ENCODE data around the gene ZNF407.

The ZNF407 gene

GRCh38 chr18:74840492-74841167, 243.0 kb downstream of the ZNF407 start (continued):
- TF ChIP-seq ZNF530 (tag by site-specific recombination; IDR thresholded peaks at IDR 0.05; ENCODE audit: low read depth) (no peak), RBAK (tag by site-specific recombination; IDR thresholded peaks at IDR 0.05) (no peak), AEBP2 (tag by site-specific recombination; IDR thresholded peaks at IDR 0.05; ENCODE audit: borderline replicate concordance) (no peak), ZBTB48 (tag by site-specific recombination; IDR thresholded peaks at IDR 0.05) (no peak), ZFP69B (tag by site-specific recombination; IDR thresholded peaks at IDR 0.05) (no peak), CTCF (tag by site-specific recombination; IDR thresholded peaks at IDR 0.05) (no peak), ZNF707 (tag by site-specific recombination; IDR thresholded peaks at IDR 0.05) (no peak), GFI1B (tag by site-specific recombination; IDR thresholded peaks at IDR 0.05) (no peak), ZNF514 (tag by site-specific recombination; IDR thresholded peaks at IDR 0.05) (no peak), ZNF175 (tag by site-specific recombination; IDR thresholded peaks at IDR 0.05) (no peak), ZNF544 (tag by site-specific recombination; IDR thresholded peaks at IDR 0.05) (no peak), KLF17 (tag by site-specific recombination; IDR thresholded peaks at IDR 0.05) (peak; percentile 36; the same call in 1 of the 2 replicates), ZNF366 (tag by site-specific recombination; conservative IDR thresholded peaks at IDR 0.05) (peak; percentile 57), ZNF133 (tag by site-specific recombination; IDR thresholded peaks at IDR 0.05) (no peak), ZNF416 (tag by site-specific recombination; IDR thresholded peaks at IDR 0.05) (no peak), ZFP41 (tag by site-specific recombination; IDR thresholded peaks at IDR 0.05; ENCODE audit: borderline replicate concordance) (no peak), ZNF223 (tag by site-specific recombination; IDR thresholded peaks at IDR 0.05) (no peak), ZSCAN4 (tag by site-specific recombination; IDR thresholded peaks at IDR 0.05) (no peak), HIC1 (tag by site-specific recombination; IDR thresholded peaks at IDR 0.05) (peak; percentile 66; the same call in 1 of the 2 replicates), ZNF157 (tag by site-specific recombination; IDR thresholded peaks at IDR 0.05) (no peak), ZNF391 (tag by site-specific recombination; IDR thresholded peaks at IDR 0.05; ENCODE audit: borderline replicate concordance, low read depth) (no peak), ZSCAN23 (tag by site-specific recombination; IDR thresholded peaks at IDR 0.05) (no peak), ZNF19 (tag by site-specific recombination; IDR thresholded peaks at IDR 0.05; ENCODE audit: low read depth) (no peak), ZNF623 (tag by site-specific recombination; IDR thresholded peaks at IDR 0.05) (no peak), ZNF423 (tag by site-specific recombination; IDR thresholded peaks at IDR 0.05) (no peak), TRIM28 (IDR thresholded peaks at IDR 0.05; ENCODE audit: borderline replicate concordance, low read length) (no peak), ZBTB17 (tag by site-specific recombination; IDR thresholded peaks at IDR 0.05) (no peak), ZSCAN5A (tag by site-specific recombination; IDR thresholded peaks at IDR 0.05) (no peak), ZNF510 (tag by site-specific recombination; IDR thresholded peaks at IDR 0.05; ENCODE audit: insufficient replicate concordance) (no peak), ELK4 (IDR thresholded peaks at IDR 0.05; ENCODE audit: borderline replicate concordance, low read depth, low read length) (no peak), ZNF837 (tag by site-specific recombination; IDR thresholded peaks at IDR 0.05) (no peak)

Measured in HEK293 (cell line).